Tibial artery (tissue), 4 donors: ENCODE measurements around the gene ERCC6L2.

Experiments
- DNase-seq, 2 donors: peaks; one replicate each; pipeline ENCODE4 v3.0.0-alpha.2; 2019
- H3K27ac ChIP-seq, 2 donors: fragments of 200-600 bp; sonication (generic) in 1 of 2; 1 replicate in 1 of 2; 2 replicates in 1 of 2; pipeline ENCODE4 v1.5.1; 2018 to 2019; ENCODE audit warnings: mild to moderate bottlenecking in 1 of 2
- H3K27me3 ChIP-seq, 2 donors: fragments of 200-600 bp; sonication (generic) in 1 of 2; one replicate each; pipeline versions ENCODE4 v1.5.1 to v1.6.0; 2016 to 2019
- H3K36me3 ChIP-seq, 3 donors: fragments of 200-600 bp; sonication (generic) in 2 of 3; one replicate each; pipeline ENCODE4 v1.5.1; 2016 to 2019; ENCODE audit warnings: mild to moderate bottlenecking in 2 of 3
- H3K4me1 ChIP-seq, 4 donors: fragments of 200-600 bp; sonication (generic) in 2 of 4; 1 replicate in 3 of 4; 2 replicates in 1 of 4; pipeline ENCODE4 v1.5.1; 2016 to 2019
- H3K4me3 ChIP-seq, 2 donors: fragments of 200-600 bp; sonication (generic) in 1 of 2; 1 replicate in 1 of 2; 2 replicates in 1 of 2; pipeline ENCODE4 v1.5.1; 2018 to 2019; ENCODE audit warnings: mild to moderate bottlenecking in 2 of 2
- H3K9me3 ChIP-seq, 3 donors: fragments of 200-600 bp; sonication (generic) in 1 of 3; one replicate each; pipeline ENCODE4 v1.5.1; 2016 to 2019
- intact Hi-C: fragments of 100-400 bp; cut with DNase I; formaldehyde crosslinking; loops from one replicate; pipeline ENCODE4 v1.15.0; 2023; ENCODE audit warnings: low total_unique reads
- TF ChIP-seq, protein P1 (sequence below), 2 experiments: fragments of 200-600 bp in 1 of 2; fragments of 450-650 bp in 1 of 2; IDR thresholded peaks; one replicate each; pipeline ENCODE4 v1.5.1; 2017 to 2019; ENCODE audit warnings: antibody characterized with exemption in 2 of 2, mild to moderate bottlenecking in 1 of 2, moderate library complexity in 1 of 2

ERCC6L2 gene

DNA sequence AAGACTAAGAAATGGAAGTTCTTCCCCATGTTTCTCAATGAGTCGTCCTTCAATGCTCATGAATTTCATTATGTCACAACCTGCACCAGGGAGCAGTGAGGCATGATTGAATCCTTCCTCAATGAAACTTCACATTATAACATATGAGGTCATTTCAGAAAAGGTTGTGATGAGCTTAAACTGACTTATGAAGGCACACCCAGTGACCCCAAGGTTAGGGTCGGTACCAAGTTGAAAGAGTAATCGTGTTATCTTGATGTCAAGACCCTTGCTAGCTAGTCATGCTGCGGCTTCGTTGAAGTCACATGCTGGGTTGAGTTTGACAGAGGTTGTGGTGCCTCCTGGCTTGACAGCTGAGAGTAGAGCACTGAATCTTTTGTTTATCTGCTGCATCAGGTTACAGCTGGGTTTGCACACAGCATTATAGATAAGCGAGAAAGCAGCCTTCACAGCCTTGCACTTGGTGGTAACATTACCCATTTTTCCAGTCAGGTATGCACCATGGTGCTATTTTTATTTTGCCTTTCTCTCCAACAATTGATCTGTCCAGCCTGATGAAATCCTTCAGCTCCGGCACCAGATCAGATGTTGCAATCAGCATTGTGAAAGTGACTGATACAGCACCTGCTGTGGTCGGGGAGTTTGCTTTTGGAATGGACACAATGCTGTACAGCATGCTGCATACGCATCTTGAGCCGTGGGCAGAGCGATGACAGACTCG lies 133.2 kb downstream of the ERCC6L2 start:
- Histone ChIP-seq H3K9me3 (no peaks in the 10 kb centered on the region), H3K27me3 (no peaks in the 10 kb centered on the region), H3K36me3 (peaks cover 27 to 57% (median 38%) of the 10 kb centered on the region in 3 donors), H3K4me3 (no peak overlapping the region), H3K27ac (no peak overlapping the region), H3K4me1 (no peaks in the 10 kb centered on the region)
- intact Hi-C loops: no loop called here
- DNase-seq: no peak
- TF ChIP-seq, protein P1, sequence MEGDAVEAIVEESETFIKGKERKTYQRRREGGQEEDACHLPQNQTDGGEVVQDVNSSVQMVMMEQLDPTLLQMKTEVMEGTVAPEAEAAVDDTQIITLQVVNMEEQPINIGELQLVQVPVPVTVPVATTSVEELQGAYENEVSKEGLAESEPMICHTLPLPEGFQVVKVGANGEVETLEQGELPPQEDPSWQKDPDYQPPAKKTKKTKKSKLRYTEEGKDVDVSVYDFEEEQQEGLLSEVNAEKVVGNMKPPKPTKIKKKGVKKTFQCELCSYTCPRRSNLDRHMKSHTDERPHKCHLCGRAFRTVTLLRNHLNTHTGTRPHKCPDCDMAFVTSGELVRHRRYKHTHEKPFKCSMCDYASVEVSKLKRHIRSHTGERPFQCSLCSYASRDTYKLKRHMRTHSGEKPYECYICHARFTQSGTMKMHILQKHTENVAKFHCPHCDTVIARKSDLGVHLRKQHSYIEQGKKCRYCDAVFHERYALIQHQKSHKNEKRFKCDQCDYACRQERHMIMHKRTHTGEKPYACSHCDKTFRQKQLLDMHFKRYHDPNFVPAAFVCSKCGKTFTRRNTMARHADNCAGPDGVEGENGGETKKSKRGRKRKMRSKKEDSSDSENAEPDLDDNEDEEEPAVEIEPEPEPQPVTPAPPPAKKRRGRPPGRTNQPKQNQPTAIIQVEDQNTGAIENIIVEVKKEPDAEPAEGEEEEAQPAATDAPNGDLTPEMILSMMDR (IDR thresholded peaks at IDR 0.05): no peak

DNA sequence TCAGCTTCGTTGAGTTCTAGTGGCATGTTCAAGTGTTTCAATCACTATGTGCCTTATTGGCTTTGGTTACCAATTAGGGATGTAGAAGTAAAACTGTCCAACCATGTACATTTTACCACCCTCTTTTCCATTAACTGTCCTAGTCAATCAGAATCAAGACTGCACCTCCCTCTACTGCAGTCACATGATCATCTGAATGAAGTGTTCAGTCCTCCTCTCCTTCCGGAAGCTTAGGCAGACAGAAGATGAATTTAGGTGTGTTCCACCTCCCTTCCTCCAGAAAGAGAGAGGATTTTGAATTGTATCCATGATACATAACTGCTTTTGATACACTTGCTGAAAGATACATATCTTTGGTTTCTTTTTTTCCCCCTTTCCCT lies 133.7 kb downstream of the ERCC6L2 start:
- Histone ChIP-seq H3K36me3 (peaks cover 27 to 63% (median 40%) of the 10 kb centered on the region in 3 donors), H3K4me1 (no peaks in the 10 kb centered on the region), H3K4me3 (no peak overlapping the region), H3K27ac (no peak overlapping the region), H3K27me3 (no peaks in the 10 kb centered on the region), H3K9me3 (no peaks in the 10 kb centered on the region)
- TF ChIP-seq, protein P1 (IDR thresholded peaks at IDR 0.05): no peak
- DNase-seq: no peak
- intact Hi-C loops: no loop called here

DNA sequence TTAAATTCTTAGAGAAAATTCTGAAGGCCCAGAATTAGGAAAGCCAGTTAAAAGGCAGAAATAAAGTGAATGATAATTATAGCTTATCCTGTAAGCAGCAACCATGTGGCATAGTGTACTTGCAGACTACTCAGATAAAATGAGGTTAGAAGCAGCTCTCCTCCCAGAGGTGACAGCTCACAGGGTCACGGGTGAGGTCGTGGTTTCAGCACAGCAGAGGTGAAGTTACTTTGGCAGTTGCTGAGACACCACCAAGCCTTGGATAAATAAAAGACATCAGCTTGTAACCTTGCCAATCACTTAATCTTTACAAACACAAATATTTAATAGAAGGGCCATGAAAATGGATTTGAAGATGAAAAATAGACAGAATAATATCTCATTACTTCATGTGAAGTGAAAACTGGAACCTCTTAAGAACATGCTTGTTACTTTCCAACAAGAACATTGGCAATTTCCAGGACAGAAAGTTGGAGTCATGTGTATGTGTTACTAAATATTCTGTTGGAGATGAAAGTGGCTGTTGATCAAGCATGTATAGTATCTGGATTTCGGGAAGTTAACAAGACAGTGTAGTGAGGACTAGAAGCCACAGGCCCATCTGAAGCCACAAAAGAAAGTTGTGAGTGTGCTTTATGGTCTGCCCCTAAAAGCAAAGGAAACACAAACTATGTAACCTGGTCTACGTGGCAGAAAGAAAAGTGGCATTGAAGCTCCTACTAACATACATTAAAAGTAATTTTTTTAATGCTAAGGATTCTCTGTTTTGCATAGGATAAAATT lies 134.4 kb downstream of the ERCC6L2 start:
- intact Hi-C loops: no loop called here
- Histone ChIP-seq H3K4me3 (no peak overlapping the region), H3K27ac (no peak overlapping the region), H3K27me3 (no peaks in the 10 kb centered on the region), H3K9me3 (no peaks in the 10 kb centered on the region), H3K36me3 (peaks cover 22 to 64% (median 34%) of the 10 kb centered on the region in 3 donors), H3K4me1 (no peaks in the 10 kb centered on the region)
- TF ChIP-seq, protein P1 (IDR thresholded peaks at IDR 0.05): no peak
- no peak for DNase-seq

DNA sequence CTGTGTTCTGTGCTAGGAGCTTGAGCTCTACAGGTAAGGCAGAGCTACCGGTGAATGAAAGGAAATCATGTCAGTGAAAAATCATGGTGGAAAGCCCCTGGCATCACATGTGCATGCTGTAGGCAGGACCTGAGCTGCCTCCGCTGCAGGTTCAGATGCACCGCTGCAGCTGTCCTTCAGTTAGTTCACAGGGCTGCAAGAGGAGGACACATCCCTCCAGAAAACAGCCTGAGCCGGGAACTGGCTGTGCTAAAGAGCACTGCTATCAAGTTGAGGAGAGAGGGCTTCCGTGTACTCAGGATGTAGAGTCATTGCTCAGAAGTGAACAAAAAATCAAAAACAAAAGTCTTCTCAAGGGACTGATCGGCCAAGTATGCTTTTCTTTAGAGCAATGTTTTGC lies 138.6 kb downstream of the ERCC6L2 start:
- Histone ChIP-seq H3K27me3 (no peaks in the 10 kb centered on the region), H3K4me3 (no peak overlapping the region), H3K4me1 (no peaks in the 10 kb centered on the region), H3K36me3 (peaks cover 11 to 39% (median 14%) of the 10 kb centered on the region in 3 donors), H3K9me3 (no peaks in the 10 kb centered on the region), H3K27ac (no peak overlapping the region)
- TF ChIP-seq, protein P1 (IDR thresholded peaks at IDR 0.05): no peak
- DNase-seq: no peak
- intact Hi-C loops: no loop called here

DNA sequence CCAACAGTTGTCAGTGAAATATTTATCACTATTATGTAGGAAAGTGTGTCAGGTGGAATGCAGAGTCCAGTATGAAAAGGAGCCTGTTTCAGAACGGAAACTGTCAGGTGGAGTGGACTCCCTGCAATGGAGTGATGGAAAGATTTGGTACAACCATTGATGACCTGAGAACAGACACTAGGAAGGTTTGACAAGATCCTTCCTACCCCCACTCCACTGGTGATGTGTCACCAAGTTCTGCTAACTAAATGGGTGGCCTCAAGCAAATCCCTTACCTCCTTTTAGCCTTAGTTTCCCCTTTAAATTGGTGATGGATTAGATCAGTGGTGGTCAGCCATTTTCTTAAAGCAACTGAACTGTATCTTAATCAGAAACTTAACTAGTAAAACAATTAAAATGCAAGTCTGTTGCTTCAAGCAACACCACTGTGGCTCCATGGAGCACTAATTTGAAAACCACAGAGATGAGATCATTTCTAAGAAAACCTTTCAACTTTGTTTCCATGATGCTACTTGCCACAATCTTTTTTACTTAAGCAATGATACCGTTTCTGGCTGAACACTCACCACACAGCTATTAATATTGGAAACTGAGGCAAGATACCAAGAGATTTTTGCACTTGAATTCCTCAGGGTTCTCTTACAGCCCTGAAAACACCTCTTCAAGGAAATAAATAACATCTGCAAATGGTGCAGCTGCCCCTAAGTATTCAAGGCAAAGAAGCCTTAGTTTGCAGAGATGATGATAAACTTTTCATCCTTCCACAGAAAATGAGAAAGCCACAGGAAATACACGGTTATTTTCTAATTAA lies 140.6 kb downstream of the ERCC6L2 start:
- peaks cover 0 to 10% (median 8%) of the 10 kb centered on the region in 4 donors for H3K4me1 ChIP-seq
- no peaks in the 10 kb centered on the region for H3K27me3 ChIP-seq
- no peak overlapping the region for H3K27ac ChIP-seq
- intact Hi-C loops: no loop called here
- DNase-seq: no peak
- H3K9me3 ChIP-seq: no peaks in the 10 kb centered on the region
- no peak overlapping the region for H3K4me3 ChIP-seq
- peaks cover 6 to 27% (median 11%) of the 10 kb centered on the region in 3 donors for H3K36me3 ChIP-seq
- TF ChIP-seq, protein P1 (IDR thresholded peaks at IDR 0.05): no peak
